GM19239 (cell line): Measurements from ENCODE around the gene ZFTA.
A peak's percentile ranks its signal among the peaks of the same experiment; 100 is the strongest.
"Not testable (repeated sequence)": the region's sequence is repeated elsewhere in the genome, so short reads cannot be mapped to it uniquely, and the experiment has no call there.

Source experiments
- DNase-seq: peaks from one replicate; pipeline ENCODE4 v3.0.0; 2011; ENCODE audit warnings: low spot score; ENCODE audit not compliant: insufficient read length
- FAIRE-seq: peaks from 2 replicates; lab custom pipeline; 2011; peaks lifted over from hg19 to GRCh38; lab: Jason Lieb, UNC

Gene ZFTA

DNA sequence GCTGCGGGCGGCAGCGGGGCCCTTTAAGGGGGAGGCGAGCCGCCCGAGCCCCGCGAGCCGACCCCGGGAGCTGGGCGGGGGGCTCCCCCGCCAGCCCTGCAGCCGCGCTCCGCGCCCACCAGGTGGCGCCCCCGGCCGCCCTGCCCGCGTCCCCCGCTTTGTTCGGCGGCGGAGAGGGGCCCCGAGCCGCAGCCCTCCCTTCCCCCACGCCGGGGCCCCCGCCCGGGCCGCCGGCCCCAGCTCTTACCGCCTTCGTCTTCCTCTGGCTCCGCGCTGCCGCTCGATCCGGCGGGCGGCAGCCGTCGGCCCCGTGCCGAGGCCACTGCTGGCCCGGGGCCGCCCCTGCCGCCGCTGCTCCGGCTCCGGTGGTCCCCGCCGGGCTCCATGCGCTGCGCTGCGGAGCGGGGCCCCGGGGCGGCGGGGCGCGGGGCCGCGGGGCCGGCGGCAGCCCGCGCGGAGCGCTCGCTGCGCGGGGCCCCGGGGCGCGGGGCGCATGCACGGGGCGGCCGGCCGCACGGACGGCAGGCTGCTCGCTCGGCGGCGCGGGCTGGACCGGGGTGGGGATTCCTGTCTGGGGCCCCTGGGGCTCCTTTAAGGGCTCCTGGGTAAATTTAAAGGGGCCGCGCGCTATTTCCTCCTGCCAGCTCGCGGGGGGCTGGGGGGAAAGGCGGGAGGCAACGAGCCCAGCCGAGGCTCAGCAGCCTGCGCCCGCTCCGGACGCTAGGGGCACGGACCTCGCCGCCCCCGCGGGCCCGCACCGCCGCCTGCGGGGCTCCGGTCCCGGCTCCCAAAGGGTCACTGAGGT, at the start of gene ZFTA:
Gene ZFTA, minus strand, starts transcription at position 539 of the 805 bp plus-strand sequence. Its CDS starts 153 bp downstream, at position 386.
- DNase-seq (peak; percentile 95), FAIRE-seq (no peak)

DNA sequence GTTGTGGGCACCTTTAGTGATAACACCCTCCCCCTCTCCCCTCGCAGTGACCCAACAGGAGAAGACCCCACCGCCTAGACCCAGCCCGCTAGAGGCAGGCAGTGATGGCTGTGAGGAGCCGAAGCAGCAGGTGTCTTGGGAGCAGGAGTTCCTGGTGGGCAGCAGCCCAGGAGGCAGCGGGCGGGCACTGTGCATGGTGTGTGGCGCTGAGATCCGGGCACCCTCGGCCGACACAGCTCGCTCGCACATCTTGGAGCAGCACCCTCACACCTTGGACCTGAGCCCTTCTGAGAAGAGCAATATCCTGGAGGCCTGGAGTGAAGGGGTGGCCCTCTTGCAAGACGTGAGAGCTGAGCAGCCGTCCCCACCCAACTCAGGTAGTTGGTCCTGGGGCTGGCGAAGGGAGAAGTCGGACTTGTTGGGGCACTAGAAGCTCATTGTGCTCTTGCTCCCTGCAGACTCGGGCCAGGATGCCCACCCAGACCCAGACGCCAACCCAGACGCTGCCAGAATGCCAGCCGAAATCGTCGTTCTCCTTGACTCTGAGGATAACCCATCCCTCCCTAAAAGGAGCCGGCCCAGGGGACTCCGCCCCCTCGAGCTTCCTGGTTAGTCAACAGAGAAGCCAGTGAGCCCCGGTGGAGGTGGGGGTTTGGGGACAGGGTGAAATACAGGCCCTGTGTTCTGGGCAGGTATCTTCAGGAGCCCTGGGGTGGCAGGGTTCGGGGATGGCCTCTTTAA, 49.4 kb upstream of the ZFTA start:
- DNase-seq (no peak), FAIRE-seq (no peak)

DNA sequence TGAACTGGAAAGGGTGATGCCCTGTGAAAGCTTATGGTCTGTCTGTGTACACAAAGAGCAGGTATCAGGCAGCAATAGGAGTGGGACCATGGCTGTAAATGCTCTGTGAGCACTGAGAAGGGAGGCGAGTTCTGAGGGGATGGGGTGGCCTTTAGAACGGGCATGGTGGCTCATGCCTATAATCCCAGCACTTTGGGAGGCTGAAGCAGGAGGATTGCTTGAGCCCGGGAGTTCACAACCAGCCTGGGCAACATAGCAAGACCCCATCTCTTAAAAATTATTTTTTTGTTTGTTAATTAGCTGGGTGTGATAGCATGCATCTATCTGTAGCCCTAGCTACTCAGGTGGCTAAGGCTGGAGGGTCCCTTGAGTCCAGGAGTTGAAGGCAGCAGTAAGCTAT, 48.2 kb upstream of the ZFTA start:
- FAIRE-seq, result no peak
- DNase-seq, result no peak

DNA sequence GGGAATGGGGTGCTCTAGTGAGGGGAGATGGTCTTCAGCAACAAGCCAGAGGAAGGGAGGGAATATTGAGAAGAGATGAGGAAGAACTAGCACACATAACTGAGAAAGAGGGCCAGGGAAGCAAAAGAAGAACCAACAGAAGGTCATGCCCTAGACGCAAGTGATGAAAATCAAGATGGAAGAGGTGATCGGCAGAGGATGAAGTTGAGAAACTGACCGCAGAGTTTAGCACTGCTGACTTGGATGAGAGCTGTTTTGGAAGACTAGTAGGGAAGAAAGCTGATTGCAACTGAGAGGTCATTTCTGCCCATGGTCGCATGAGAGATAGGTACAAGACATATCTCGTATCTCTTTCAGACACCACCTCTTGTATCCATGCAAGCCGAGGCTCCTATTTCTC, 47.6 kb upstream of the ZFTA start:
- no peak for DNase-seq
- no peak for FAIRE-seq

DNA sequence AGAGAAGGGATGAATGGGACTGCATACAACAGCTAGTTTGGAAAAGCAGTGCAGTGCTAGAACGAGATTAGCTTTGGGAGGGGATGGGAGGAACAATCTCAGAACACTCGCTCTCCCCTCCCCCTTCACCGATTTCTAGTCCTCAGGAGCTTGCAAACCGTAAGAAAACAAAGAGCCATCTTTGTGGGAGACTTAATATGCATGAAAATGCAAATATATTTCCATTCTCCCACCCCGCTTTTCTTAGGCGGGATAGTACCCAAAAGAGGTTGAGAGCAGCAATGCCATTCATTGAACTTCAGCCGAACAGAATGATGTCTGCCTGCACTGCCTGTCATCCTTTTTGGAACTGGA, 45.8 kb upstream of the ZFTA start:
- DNase-seq (no peak), FAIRE-seq (no peak)

DNA sequence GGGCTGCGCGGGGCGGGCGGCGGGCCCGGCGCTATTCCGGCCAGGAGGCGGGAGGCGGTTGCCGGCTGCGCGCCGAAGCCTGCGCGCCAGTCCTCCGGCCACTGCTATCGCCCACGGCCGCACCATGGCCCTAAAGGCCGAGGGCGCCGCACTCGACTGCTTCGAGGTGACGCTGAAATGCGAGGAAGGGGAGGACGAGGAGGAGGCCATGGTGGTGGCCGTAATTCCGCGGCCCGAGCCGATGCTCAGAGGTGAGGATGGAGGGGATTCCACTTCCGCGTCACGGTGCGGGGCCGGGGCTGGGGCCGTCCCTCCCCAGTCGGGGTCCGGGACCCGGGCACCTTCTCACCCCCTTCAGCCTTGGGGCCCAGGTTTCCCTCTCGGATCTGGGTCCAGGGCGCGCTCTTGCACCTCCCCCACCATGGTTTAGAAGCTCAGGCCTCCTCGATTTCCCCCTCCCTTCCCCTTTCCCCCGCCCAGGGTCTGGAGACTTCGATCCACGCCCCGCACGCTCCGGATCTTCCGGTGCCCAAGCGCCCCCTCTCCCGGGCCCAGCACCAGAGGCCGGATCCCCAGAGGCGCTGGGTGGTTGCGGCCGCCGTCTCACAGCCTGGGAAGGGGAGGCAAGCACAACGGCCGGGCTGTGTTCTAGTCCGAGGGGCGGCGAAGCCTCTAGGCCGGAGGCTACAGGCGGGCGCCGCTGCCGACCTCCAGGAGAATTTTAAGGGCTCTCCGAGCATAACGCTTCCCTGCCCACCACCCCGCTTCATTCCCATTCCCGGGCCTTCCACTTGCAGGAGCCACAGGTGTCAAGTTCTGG, 45.2 kb upstream of the ZFTA start:
- peak; percentile 65 for DNase-seq
- peak; percentile 39 for FAIRE-seq

DNA sequence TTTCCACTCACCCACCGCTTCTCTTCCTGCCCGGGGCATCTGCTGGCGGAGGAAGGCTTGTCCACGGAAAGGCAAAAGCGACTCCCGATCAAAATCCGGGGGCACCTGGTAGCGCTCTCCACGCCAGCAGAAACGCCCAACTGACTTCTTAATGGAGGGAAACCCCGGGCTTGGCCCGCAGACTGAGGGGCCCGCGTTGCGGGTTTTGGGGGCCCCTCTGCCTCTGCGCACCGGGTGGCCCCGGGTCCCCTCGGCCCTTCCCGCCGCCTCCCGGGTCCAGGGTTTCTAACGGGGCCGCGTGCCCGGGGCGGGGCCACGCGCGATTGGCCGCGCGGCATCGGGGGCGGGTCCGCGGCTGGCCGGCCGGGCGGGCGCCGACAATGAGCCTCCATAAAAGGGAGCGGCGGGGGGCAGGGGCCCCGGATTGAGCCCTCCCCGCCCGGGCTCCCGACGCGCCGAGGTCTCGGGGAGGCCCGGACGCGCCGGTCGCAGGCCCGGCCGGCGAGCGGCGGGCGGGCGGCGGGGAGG, 44.5 kb upstream of the ZFTA start, which contains the start of gene SPINDOC:
Gene SPINDOC, plus strand, starts transcription at position 422 of the 528 bp plus-strand sequence. CDS start 231 bp downstream, outside the sequence.
- peak; percentile 95 for DNase-seq
- peak; percentile 45 for FAIRE-seq

DNA sequence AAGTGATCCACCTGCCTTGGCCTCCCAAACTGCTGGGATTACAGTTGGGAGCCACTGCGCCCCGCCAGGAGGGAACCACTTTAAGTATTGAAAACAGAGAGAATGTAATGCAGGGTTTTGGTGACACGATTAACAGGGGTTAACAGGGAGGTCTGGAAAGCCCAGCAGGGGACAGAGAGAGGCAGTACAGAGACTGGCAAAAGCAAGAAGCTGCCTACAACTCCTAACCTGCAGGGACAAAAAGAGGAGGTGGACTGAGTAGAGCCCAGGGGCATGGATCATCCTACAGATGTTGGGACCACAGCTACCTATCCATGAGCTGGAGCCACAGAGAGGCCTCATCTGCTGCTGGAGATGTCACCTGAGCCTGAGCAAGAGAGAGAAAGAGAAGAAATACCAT, 42.9 kb upstream of the ZFTA start:
- no peak for FAIRE-seq
- no peak for DNase-seq

DNA sequence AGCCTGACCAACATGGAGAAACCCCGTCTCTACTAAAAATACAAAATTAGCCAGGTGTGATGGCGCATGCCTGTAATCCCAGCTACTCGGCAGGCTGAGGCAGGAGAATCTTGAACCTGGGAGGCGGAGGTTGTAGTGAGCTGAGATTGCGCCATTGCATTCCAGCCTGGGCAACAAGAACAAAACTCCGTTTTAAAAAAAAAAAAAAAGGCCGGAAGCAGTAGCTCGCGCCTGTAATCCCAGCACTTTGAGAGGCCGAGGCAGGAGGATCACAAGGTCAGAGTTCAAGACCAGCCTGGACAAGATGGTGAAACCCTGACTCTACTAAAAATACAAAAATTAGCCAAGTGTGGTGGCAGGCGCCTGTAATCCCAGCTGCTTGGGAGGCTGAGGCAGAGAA, 41.8 kb upstream of the ZFTA start:
- DNase-seq, FAIRE-seq: not testable (repeated sequence)

DNA sequence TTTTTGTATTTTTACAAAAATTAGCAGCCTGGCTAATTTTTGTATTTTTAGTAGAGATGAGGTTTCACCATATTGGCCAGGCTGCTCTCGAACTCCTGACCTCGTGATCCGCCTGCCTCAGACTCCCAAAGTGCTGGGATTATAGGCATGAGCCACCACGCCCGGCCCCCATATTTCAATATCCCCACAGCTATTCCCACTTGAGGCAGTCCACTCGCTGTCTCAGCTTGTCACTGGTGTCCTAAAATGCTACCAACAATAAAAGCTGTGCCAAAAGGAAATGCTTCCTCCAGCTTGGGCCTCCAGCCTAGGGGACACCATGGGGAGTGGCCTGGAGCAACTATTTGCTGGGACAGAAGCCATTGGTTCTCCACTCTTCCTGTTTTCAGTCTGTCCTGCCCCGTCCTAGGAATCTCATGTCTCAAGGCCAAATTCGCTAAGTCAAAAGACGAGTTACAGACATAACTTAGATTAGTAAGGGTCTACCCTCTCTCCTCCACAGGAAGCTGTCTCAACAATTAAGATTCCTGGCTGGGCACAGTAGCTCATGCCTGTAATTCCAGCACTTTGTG, 37.4 kb upstream of the ZFTA start:
- DNase-seq (no peak), FAIRE-seq (no peak)

DNA sequence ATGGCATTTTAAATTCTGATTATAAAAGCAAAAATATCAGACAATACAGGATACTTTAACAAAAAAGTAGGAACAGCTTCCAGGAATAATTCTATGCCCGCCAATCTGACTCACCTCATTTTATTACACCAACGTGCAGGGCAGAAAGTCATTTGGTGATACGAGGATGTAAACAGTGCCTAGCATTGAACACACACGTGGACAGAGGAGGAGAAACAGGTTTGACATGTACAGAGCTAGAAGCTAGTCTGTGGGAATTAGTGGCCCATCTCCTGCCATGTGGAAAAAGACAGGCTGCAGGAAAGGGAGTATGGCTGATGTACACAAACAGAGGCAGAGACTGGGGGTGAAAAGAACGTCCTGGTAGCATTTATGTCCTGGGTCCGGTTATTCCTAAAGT, 35.7 kb upstream of the ZFTA start:
- DNase-seq, result no peak

DNA sequence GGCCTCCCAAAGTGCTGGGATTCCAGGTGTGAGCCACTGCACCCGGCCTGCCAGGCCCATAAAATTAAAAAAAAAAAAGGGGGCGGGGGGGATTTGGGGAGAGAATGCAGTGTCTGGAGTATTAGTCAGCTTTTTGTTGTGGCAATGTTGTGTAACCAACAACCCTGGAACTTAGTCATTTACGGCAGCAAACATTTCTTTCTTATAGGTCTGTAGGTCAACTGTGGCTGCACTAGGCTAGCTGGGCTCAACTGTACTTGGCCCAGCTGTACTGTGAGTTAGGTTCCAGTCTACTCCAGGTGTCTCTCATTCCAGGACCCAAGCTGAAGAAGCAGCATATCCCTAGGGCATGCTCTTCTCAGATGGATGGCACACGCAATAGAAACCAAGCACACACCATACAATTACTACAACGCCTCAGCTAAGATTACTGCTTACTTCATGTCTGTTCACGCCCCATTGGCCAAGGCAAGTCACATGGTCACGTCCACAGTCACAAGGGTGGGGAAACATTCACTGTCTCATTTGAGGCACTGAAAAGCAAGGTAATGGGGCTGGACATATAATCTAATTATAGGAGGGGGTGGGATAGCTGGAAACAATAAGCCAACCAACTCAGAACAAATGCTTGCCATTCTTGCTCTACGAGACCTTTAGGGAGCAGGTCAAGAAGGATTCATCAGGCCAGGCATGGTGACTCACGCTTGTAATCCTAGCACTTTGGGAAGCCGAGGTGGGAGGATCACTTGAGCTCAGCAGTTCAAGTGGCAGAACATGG, 34.3 kb upstream of the ZFTA start:
- FAIRE-seq, result no peak
- no peak for DNase-seq

More for the DNA sequence above, 35.7 kb upstream of the ZFTA start:
- FAIRE-seq, result no peak

DNA sequence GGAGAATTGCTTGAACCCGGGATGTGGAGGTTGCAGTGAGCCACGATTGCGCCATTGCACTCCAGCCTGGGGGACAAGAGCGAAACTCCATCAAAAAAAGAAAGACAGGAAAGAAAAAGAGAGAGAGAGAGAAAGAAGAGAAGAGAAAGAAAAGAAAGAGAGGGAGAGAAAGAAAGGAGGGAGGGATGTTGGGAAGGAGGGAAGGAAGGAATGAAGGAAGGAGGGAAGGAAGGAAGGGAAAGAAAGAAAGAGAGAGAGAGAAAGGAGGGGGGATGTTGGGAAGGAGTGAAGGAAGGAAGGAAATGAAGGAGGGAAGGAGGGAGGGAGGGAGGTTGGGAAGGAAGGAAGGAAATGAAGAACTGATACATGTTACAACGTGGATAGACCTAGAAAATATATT, 32.3 kb upstream of the ZFTA start:
- DNase-seq (no peak), FAIRE-seq (no peak)

DNA sequence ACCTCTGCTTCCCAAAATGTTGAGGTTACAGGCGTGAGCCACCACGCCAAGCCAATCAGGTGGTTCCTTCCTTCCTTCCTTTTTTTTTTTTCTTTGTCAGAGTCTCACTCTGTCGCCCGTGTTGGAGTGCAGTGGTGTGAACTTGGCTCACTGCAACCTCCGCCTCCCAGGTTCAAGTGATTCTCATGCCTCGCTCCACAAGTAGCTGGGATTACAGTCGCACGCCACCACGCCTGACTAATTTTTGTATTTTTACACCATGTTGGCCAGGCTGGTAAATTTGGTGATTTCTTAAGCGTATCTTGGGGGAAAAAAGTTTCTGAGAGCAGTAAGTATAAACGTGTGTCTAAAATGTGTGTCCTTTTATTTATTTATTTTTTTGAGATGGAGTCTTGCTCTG, 26.5 kb upstream of the ZFTA start:
- no peak for DNase-seq
- no peak for FAIRE-seq

DNA sequence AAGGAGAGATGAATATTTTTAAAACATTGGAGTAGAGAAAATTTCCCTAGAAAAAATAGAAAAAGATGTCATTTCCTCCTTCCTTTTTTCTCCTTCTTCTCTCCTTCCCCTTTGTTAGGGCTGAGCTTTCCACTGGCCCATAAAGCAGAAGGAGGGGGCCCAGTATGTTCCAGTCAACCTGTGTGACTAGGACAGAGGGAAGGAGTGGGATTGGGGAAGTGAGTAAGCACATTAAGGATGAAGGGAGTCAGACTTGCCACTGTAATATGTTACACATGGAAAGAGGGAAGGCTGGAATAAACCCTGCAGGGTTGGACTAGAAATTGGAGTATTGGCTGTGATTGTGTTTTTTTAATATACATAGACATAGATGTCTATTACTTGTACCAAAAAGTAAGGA, 24.6 kb upstream of the ZFTA start:
- DNase-seq, result no peak
- FAIRE-seq, result no peak

DNA sequence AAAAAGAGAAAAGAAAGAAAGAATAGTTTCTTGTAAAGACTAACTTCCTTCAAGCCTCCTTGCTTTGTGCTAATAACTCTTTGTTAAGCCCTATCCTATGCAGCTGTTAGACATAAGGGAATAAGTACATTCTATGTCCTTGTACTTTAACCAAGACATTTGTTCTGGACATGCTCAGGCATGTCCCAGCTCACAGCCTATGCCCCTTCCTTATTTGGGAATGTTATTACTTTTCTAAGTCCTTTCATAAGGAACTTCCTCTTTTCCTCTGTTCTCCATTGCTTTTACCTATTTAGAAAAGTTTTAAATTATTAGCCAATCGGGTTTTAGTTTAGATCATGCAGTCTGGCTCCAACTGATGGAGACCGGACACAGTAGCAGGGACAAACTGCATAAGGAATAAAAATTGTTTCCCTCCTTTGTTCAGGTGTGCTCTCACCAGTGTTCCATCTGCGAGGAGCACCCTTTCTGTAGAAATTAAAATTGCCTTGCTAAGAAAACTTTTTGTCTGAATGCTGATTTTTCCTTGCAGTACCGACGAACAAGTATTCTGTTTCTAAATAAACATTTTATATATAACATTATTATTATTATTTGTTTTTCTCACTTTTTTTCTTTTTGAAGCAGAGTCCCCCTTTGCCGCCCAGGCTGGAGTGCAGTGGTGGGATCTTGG, 23.1 kb upstream of the ZFTA start:
- no peak for DNase-seq
- FAIRE-seq, result no peak

DNA sequence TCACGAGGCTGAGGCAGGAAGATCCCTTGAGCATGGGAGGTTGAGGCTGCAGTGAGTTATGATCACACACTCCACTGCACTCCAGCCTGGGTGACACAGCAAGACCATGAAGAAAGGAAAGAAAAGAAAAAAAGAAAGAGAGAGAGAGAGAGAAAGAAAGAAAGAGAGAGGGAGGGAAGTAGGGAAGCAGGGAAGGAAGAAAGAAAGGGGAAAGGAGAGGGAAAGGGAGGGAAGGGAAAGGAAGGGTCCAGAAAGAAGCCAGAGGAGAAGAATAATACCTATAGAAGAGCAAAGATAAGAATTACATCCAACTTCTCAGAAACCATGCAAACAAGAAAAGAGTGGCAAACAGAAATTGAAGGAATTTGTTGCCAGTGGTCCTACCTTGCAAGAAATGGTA, 17.2 kb upstream of the ZFTA start:
- FAIRE-seq, result no peak

DNA sequence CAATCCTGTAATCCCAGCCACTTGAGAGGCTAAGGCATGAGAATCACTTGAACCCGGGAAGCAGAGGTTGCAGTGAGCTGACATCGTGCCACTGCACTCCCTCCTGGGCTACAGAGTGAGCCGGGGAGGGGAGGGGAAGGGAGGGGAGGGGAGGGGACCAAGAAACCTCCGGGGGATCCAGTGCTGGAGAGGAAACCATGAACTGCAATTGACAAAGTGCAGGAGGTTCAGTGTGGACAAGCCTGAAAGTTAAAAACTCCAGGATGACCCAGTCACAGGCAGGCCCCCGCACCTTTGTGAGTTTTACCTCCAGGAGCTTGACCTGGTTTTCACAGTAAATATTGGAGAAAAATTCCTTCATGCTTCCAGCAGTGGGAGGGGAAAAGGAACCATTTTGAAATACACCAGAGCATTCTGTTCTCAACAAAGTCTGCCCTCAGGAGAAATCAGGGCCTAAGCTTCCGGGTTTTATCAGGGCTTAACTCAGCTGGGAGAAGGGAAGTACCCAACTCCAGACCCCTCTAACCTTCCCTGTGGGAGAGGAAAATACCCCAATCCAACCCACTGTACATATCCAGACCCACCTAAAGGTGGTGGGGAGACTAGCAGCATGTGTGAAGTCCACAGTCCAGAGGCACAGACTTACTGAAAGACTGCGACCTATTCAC, 15.5 kb upstream of the ZFTA start:
- no peak for FAIRE-seq
- DNase-seq, result no peak

More for the DNA sequence above, 17.2 kb upstream of the ZFTA start:
- DNase-seq, result no peak
